IMR-90 (cell line): Measurements from ENCODE around the gene HHATL. TPM values are rescaled to one million over a fixed set of nuclear protein-coding genes. Genes with fewer than 3 reads are reported as not detected.

Source experiments
- ATAC-seq: fragments of 200-7000 bp; cut with Tn5 transposase; 2 replicates; pipeline ENCODE4 v1.9.1; 2020; ENCODE audit warnings: low read depth, mild to moderate bottlenecking, moderate library complexity
- BruUV-seq: library from RNA; stranded (reverse); fragments of 400-500 nt; replicated peaks from 2 replicates; lab custom pipeline; 2021; lab: Mats Ljungman, UMichigan
- CTCF ChIA-PET: fragments of 300-600 bp; formaldehyde crosslinking; extraction: SDS; loops from one replicate; lab custom pipeline; 2021; ENCODE audit warnings: antibody characterized with exemption; lab: Yijun Ruan, JAX
- POLR2A ChIA-PET: fragments of 300-600 bp; sonication (Branson Sonifier 250); formaldehyde crosslinking; loops from one replicate; lab custom pipeline; 2022; ENCODE audit warnings: antibody characterized with exemption; ENCODE audit not compliant: unreplicated experiment; lab: Charles Lee
- DNase-seq: peaks from one replicate; pipeline ENCODE4 v3.0.0; 2013
- H2AFZ ChIP-seq: replicated peaks from 2 replicates; pipeline ENCODE3; 2013; ENCODE audit warnings: low read length, mild to moderate bottlenecking; ENCODE audit not compliant: poor library complexity
- H2AK5ac ChIP-seq: 2 replicates; pipeline ENCODE4 v1.6.1; 2013; ENCODE audit warnings: low read depth, low read length, inconsistent platforms
- H2AK9ac ChIP-seq: replicated peaks from 2 replicates; pipeline ENCODE3; 2013; ENCODE audit warnings: mild to moderate bottlenecking, low read depth, low read length, moderate library complexity; ENCODE audit not compliant: poor library complexity
- H2BK120ac ChIP-seq: 2 replicates; pipeline ENCODE4 v1.6.1; 2013; ENCODE audit warnings: low read depth, low read length, inconsistent platforms
- H2BK15ac ChIP-seq: 3 replicates; pipeline ENCODE4 v1.6.1; 2013; ENCODE audit warnings: low read depth, low read length, inconsistent platforms
- H2BK20ac ChIP-seq: 2 replicates; pipeline ENCODE4 v1.6.1; 2013; ENCODE audit warnings: low read depth, mild to moderate bottlenecking, inconsistent platforms, low read length, moderate library complexity
- H2BK5ac ChIP-seq: 2 replicates; pipeline ENCODE4 v1.6.1; 2013; ENCODE audit warnings: mild to moderate bottlenecking, low read depth, low read length, inconsistent platforms; ENCODE audit not compliant: poor library complexity, severe bottlenecking
- H3K14ac ChIP-seq: replicated peaks from 2 replicates; pipeline ENCODE4 v1.6.1; 2013; ENCODE audit warnings: low read depth, low read length, inconsistent platforms
- H3K18ac ChIP-seq: 2 replicates; pipeline ENCODE4 v1.6.1; 2013; ENCODE audit warnings: low read depth, low read length, control low read depth
- H3K23ac ChIP-seq: 2 replicates; pipeline ENCODE4 v1.6.1; 2013; ENCODE audit warnings: low read depth, low read length, inconsistent platforms
- H3K27ac ChIP-seq: 2 replicates; pipeline ENCODE4 v1.5.1; 2013; ENCODE audit warnings: mild to moderate bottlenecking, control low read depth, low read length; ENCODE audit not compliant: insufficient read depth
- H3K27me3 ChIP-seq: 2 replicates; pipeline ENCODE4 v1.6.1; 2013; ENCODE audit warnings: low read length; ENCODE audit not compliant: control insufficient read depth, insufficient read depth
- H3K36me3 ChIP-seq: 2 replicates; pipeline ENCODE4 v1.6.1; 2013; ENCODE audit warnings: low read length, mixed read lengths; ENCODE audit not compliant: control insufficient read depth, insufficient read depth
- H3K4ac ChIP-seq: 2 replicates; pipeline ENCODE4 v1.6.1; 2013; ENCODE audit warnings: low read depth, low read length, inconsistent platforms
- H3K4me1 ChIP-seq: 2 replicates; pipeline ENCODE4 v1.6.1; 2013; ENCODE audit warnings: low read length, mixed read lengths; ENCODE audit not compliant: control insufficient read depth, insufficient read depth
- H3K4me2 ChIP-seq: 2 replicates; pipeline ENCODE4 v1.6.1; 2013; ENCODE audit warnings: low read depth, mild to moderate bottlenecking, control low read depth, low read length, moderate library complexity
- H3K4me3 ChIP-seq: 2 replicates; pipeline ENCODE4 v1.5.1; 2013; ENCODE audit warnings: low read depth, mild to moderate bottlenecking, control low read depth, low read length, moderate library complexity; ENCODE audit not compliant: insufficient read depth
- H3K56ac ChIP-seq: 2 replicates; pipeline ENCODE4 v1.6.1; 2013; ENCODE audit warnings: low read length, inconsistent platforms; ENCODE audit not compliant: insufficient read depth; ENCODE audit errors: extremely low read depth
- H3K79me1 ChIP-seq, 2 experiments: 2 replicates each; pipeline ENCODE4 v1.6.1; 2013; ENCODE audit warnings: low read length in 2 of 2, inconsistent platforms in 1 of 2, low read depth in 1 of 2
- H3K9ac ChIP-seq: 2 replicates; pipeline ENCODE4 v1.6.1; 2013; ENCODE audit warnings: low read depth, low read length, control low read depth
- H3K9me1 ChIP-seq: 2 replicates; pipeline ENCODE4 v1.6.1; 2013; ENCODE audit warnings: low read length, inconsistent platforms; ENCODE audit not compliant: insufficient read depth
- H3K9me3 ChIP-seq: 2 replicates; pipeline ENCODE4 v1.6.1; 2013; ENCODE audit warnings: low read length; ENCODE audit not compliant: control insufficient read depth, insufficient read depth
- H4K20me1 ChIP-seq: 2 replicates; pipeline ENCODE4 v1.6.1; 2013; ENCODE audit warnings: low read length, inconsistent platforms; ENCODE audit not compliant: insufficient read depth
- H4K5ac ChIP-seq: 2 replicates; pipeline ENCODE4 v1.6.1; 2013; ENCODE audit warnings: mild to moderate bottlenecking, low read depth, low read length, control low read depth
- H4K8ac ChIP-seq, 2 experiments: 2 replicates each; pipeline ENCODE4 v1.6.1; 2013; ENCODE audit warnings: low read depth in 2 of 2, low read length in 2 of 2, control low read depth in 1 of 2, inconsistent platforms in 1 of 2
- H4K91ac ChIP-seq: 2 replicates; pipeline ENCODE4 v1.6.1; 2013; ENCODE audit warnings: low read depth, low read length, inconsistent platforms; ENCODE audit not compliant: insufficient read depth
- BHLHE40 ChIP-seq: fragments of 150-350 bp; IDR thresholded peaks from 2 replicates; pipeline ENCODE4 v1.6.1; 2016; ENCODE audit warnings: mild to moderate bottlenecking, low read depth, low read length
- CEBPB ChIP-seq: IDR thresholded peaks from 2 replicates; pipeline ENCODE4 v1.6.1; 2012; ENCODE audit warnings: low read depth, low read length, improper control_type of control experiment
- CTCF ChIP-seq: conservative IDR thresholded peaks from 2 replicates; pipeline ENCODE4 v1.5.1; 2012; ENCODE audit warnings: mild to moderate bottlenecking, low read depth, low read length, improper control_type of control experiment
- FOS ChIP-seq: fragments of 150-350 bp; IDR thresholded peaks from 2 replicates; pipeline ENCODE4 v1.6.1; 2016; ENCODE audit warnings: low read depth, low read length
- MAZ ChIP-seq: IDR thresholded peaks from 2 replicates; pipeline ENCODE4 v1.6.1; 2012; ENCODE audit warnings: low read depth, mild to moderate bottlenecking, low read length, improper control_type of control experiment, moderate library complexity, borderline replicate concordance
- MXI1 ChIP-seq: IDR thresholded peaks from 2 replicates; pipeline ENCODE4 v1.6.1; 2012; ENCODE audit warnings: low read depth, mild to moderate bottlenecking, low read length, moderate library complexity, borderline replicate concordance
- POLR2A ChIP-seq: IDR thresholded peaks from 2 replicates; pipeline ENCODE4 v1.6.1; 2012; ENCODE audit warnings: mild to moderate bottlenecking, low read depth, low read length
- RAD21 ChIP-seq: IDR thresholded peaks from 2 replicates; pipeline ENCODE4 v1.6.1; 2012; ENCODE audit warnings: low read length, improper control_type of control experiment
- RCOR1 ChIP-seq: IDR thresholded peaks from 2 replicates; pipeline ENCODE4 v1.6.1; 2012; ENCODE audit warnings: mild to moderate bottlenecking, low read length, improper control_type of control experiment; ENCODE audit not compliant: insufficient replicate concordance
- RFX5 ChIP-seq: IDR thresholded peaks from 2 replicates; pipeline ENCODE4 v1.8.0; 2012; ENCODE audit warnings: low read depth, mild to moderate bottlenecking, low read length, moderate library complexity
- SMC3 ChIP-seq: fragments of 150-350 bp; IDR thresholded peaks from 2 replicates; pipeline ENCODE4 v1.6.1; 2016; ENCODE audit warnings: low read depth, mild to moderate bottlenecking, antibody characterized with exemption, low read length, moderate library complexity
- USF2 ChIP-seq: fragments of 150-350 bp; IDR thresholded peaks from 2 replicates; pipeline ENCODE4 v1.6.1; 2017; ENCODE audit warnings: mild to moderate bottlenecking, antibody characterized with exemption, low read length, low read depth
- WGBS, 2 experiments: methylation state at CpG; one replicate each; pipeline versions ENCODE4 v1.1.5 to v1.1.7; 2013; ENCODE audit warnings: missing lambda C conversion rate in 2 of 2; ENCODE audit not compliant: insufficient read length in 1 of 2; ENCODE audit errors: extremely low coverage in 2 of 2; 5-methylcytosine and 5-hydroxymethylcytosine counted together
- dilution Hi-C: fragments of 300-500 bp; cut with HindIII; formaldehyde crosslinking; loops from one replicate; pipeline ENCODE4 v1.14.3; 2018; ENCODE audit warnings: low sequenced_read_pairs; ENCODE audit not compliant: unreplicated experiment
- in situ Hi-C: fragments of 300-500 bp; cut with MboI; formaldehyde crosslinking; loops from 3 replicates; pipeline ENCODE4 v1.14.3; 2019; ENCODE audit warnings: low sequenced_read_pairs, inconsistent platforms, mixed read lengths
- intact Hi-C: fragments of 100-400 bp; cut with micrococcal nuclease; formaldehyde crosslinking; loops from 2 replicates; pipeline ENCODE4 v1.10.0; 2022
- polyA plus RNA-seq, 3 experiments: library from polyadenylated mRNA; depleted of rRNA; stranded (reverse); fragments of >200 nt; gene quantifications; 2 replicates each; pipeline ENCODE4 v1.2.3, GENCODE V29; 2012; ENCODE audit warnings: low replicate concordance in 1 of 3
- total RNA-seq: library from RNA; depleted of rRNA; stranded (reverse); fragments of >200 nt; gene quantifications from 2 replicates; pipeline ENCODE4 v1.2.3, GENCODE V29; 2012

The HHATL gene
- total and polyA plus RNA-seq, 2 of the 4 experiments (the other 2 are of a cell fraction) = not detected

DNA sequence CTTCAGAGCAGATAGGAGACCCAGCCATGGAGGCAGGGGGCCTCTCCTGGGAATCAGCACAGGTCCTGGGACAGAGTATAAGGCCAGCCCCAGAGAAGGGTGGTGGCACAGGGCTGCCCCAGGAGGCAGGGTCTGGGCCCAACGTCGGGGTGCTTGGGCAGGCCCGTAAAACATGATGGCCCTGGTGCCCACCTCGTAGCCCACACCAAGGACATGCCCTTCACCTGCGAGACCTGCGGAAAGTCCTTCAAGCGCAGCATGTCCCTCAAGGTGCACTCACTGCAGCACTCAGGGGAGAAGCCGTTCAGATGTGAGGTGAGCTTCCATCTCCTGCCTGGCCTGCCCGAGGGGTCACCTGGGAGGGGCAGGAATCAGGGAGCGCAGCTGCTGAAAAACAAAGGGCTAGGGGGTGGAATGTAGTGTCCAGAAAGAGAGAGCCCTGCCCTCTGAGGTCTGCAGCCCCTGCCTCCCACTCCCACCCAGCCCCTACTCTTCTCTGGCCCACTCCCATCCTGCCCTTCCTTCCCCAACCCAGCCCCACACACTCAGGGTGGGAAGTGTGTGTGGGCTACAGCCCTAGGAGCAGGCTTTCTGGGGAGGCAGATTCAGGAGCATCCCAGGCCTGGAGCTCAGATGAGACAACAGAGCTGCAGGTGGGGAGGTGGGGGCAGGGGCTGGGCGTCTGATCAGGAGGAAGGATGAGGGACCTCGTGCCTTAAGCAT, 39.6 kb downstream of the HHATL start:
- no peak overlapping the region for H3K4ac ChIP-seq
- no peaks in the 10 kb centered on the region for H3K27me3 ChIP-seq
- peaks cover 21% of the 10 kb centered on the region; the same call in 1 of the 2 replicates for H3K36me3 ChIP-seq
- no peak overlapping the region for H3K27ac ChIP-seq
- H3K79me1 ChIP-seq = peaks cover 0 to 18% of the 10 kb centered on the region in 2 experiments; a peak in 2 of 4 replicates
- TF ChIP-seq USF2 (no peak), RFX5 (no peak), BHLHE40 (no peak), RAD21 (no peak), CTCF (no peak), SMC3 (no peak), RCOR1 (no peak), FOS (no peak), MXI1 (no peak), MAZ (no peak), CEBPB (no peak), POLR2A (no peak)
- H4K8ac ChIP-seq = no peak overlapping the region
- H4K20me1 ChIP-seq = peaks cover 18% of the 10 kb centered on the region
- no peak overlapping the region for H3K9ac ChIP-seq
- in situ Hi-C loops (no loop called here), dilution Hi-C loops (no loop called here), intact Hi-C loops (no loop called here)
- no peak overlapping the region for H2BK120ac ChIP-seq
- H2AK5ac ChIP-seq = no peak overlapping the region
- no peak overlapping the region for H4K91ac ChIP-seq
- no peak overlapping the region for H3K18ac ChIP-seq
- no peak overlapping the region for H3K4me3 ChIP-seq
- POLR2A ChIA-PET = no interaction called here
- no peak overlapping the region for H2BK20ac ChIP-seq
- no peak overlapping the region for H3K4me2 ChIP-seq
- no peaks in the 10 kb centered on the region for H3K9me3 ChIP-seq
- CTCF ChIA-PET = no interaction called here
- H3K4me1 ChIP-seq = peaks cover 6% of the 10 kb centered on the region; the same call in 1 of the 2 replicates
- 93% methylated on average over 7 of the region's 12 CpGs; no CpG with 5 or more reads in 1 of the 2 experiments for WGBS, 2 experiments
- H2AFZ ChIP-seq = no peak overlapping the region
- ATAC-seq (no peak), DNase-seq (no peak)
- no peak overlapping the region for H3K14ac ChIP-seq
- BruUV-seq = no TSS peak
- H3K56ac ChIP-seq = no peak overlapping the region
- peaks cover 14% of the 10 kb centered on the region for H3K9me1 ChIP-seq
- H2AK9ac ChIP-seq = no peak overlapping the region
- H2BK15ac ChIP-seq = no peak overlapping the region
- no peak overlapping the region for H4K5ac ChIP-seq
- H3K23ac ChIP-seq = no peak overlapping the region
- H2BK5ac ChIP-seq = no peak overlapping the region
